Liver (tissue), 3 donors: ENCODE results near the gene SLC7A4.

ENCODE experiments used
- EGR1 ChIP-seq, 2 donors: IDR thresholded peaks; 2 replicates each; pipeline ENCODE4 v1.6.1; 2016 to 2018; ENCODE audit warnings: antibody characterized with exemption in 2 of 2, low read depth in 2 of 2
- FOXA1 ChIP-seq: IDR thresholded peaks from 2 replicates; pipeline ENCODE4 v1.6.1; 2016; ENCODE audit warnings: antibody characterized with exemption
- GABPA ChIP-seq, 2 donors: IDR thresholded peaks in 1 of 2; conservative IDR thresholded peaks in 1 of 2; 2 replicates each; pipeline ENCODE4 v1.6.1; 2016; ENCODE audit warnings: antibody characterized with exemption in 2 of 2, mild to moderate bottlenecking in 1 of 2, moderate library complexity in 1 of 2
- HNF4G ChIP-seq: IDR thresholded peaks from 2 replicates; pipeline ENCODE4 v1.6.1; 2016; ENCODE audit warnings: antibody characterized with exemption
- JUND ChIP-seq, 2 donors: IDR thresholded peaks; 2 replicates each; pipeline ENCODE4 v1.6.1; 2016; ENCODE audit warnings: antibody characterized with exemption in 2 of 2
- RAD21 ChIP-seq, 2 donors: IDR thresholded peaks; 2 replicates each; pipeline ENCODE4 v1.6.1; 2016; ENCODE audit warnings: antibody characterized with exemption in 2 of 2, mild to moderate bottlenecking in 2 of 2
- RXRA ChIP-seq, 2 donors: IDR thresholded peaks; 2 replicates each; pipeline ENCODE4 v1.6.1; 2017 to 2018; ENCODE audit warnings: antibody characterized with exemption in 2 of 2, mild to moderate bottlenecking in 1 of 2
- SP1 ChIP-seq: IDR thresholded peaks from 2 replicates; pipeline ENCODE4 v1.6.1; 2018; ENCODE audit warnings: antibody characterized with exemption, mild to moderate bottlenecking
- TAF1 ChIP-seq: conservative IDR thresholded peaks from 2 replicates; pipeline ENCODE4 v1.6.1; 2016; ENCODE audit warnings: antibody characterized with exemption, mild to moderate bottlenecking
- YY1 ChIP-seq: IDR thresholded peaks from 2 replicates; pipeline ENCODE4 v1.6.1; 2016; ENCODE audit warnings: antibody characterized with exemption, mild to moderate bottlenecking
- TF ChIP-seq, protein P1 (sequence below): fragments of 150-350 bp; IDR thresholded peaks from 2 replicates; pipeline ENCODE4 v1.5.1; 2017; ENCODE audit warnings: improper control_type of control experiment, low read depth, low read length; ENCODE audit not compliant: missing input control
- TF ChIP-seq, protein P2 (sequence below): IDR thresholded peaks from 2 replicates; pipeline ENCODE4 v1.6.1; 2016; ENCODE audit warnings: antibody characterized with exemption, mild to moderate bottlenecking
- TF ChIP-seq, protein P3 (sequence below): IDR thresholded peaks from 2 replicates; pipeline ENCODE4 v1.6.1; 2016; ENCODE audit warnings: antibody characterized with exemption
- TF ChIP-seq, protein P4 (sequence below): IDR thresholded peaks from 2 replicates; pipeline ENCODE4 v1.6.1; 2016; ENCODE audit warnings: antibody characterized with exemption
- donor health status: healthy.
- donor health status: healthy.

DNA sequence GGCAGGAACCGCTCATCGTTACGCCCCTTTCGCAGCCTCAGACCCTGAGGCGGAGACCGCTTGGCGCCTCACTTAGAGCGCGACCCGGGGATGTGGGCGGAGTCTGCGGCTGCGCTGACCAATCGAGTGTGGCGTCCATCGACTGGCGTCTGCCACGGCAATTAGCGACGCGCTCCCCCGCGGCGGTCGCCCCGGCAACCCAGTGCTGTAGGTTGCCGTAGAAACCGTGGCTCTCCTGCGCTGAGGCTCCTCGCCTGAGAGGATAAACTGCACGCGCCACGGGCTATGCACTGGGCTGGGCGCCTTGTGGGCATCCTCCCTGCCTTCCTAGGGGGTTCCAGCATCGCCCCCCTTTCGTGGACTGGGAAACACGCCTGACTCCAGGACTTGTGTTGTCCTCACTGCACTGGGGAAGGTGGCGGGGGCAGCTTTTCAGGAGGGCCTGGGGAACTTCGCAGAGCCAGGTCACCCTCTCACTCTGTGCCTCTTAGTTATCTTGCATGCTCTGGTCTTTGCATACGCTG, 18.1 kb downstream of the SLC7A4 start:
- TF ChIP-seq, protein P1, sequence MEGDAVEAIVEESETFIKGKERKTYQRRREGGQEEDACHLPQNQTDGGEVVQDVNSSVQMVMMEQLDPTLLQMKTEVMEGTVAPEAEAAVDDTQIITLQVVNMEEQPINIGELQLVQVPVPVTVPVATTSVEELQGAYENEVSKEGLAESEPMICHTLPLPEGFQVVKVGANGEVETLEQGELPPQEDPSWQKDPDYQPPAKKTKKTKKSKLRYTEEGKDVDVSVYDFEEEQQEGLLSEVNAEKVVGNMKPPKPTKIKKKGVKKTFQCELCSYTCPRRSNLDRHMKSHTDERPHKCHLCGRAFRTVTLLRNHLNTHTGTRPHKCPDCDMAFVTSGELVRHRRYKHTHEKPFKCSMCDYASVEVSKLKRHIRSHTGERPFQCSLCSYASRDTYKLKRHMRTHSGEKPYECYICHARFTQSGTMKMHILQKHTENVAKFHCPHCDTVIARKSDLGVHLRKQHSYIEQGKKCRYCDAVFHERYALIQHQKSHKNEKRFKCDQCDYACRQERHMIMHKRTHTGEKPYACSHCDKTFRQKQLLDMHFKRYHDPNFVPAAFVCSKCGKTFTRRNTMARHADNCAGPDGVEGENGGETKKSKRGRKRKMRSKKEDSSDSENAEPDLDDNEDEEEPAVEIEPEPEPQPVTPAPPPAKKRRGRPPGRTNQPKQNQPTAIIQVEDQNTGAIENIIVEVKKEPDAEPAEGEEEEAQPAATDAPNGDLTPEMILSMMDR = no peak
- TF ChIP-seq SP1 = peak; percentile 44
- TF ChIP-seq, protein P2, sequence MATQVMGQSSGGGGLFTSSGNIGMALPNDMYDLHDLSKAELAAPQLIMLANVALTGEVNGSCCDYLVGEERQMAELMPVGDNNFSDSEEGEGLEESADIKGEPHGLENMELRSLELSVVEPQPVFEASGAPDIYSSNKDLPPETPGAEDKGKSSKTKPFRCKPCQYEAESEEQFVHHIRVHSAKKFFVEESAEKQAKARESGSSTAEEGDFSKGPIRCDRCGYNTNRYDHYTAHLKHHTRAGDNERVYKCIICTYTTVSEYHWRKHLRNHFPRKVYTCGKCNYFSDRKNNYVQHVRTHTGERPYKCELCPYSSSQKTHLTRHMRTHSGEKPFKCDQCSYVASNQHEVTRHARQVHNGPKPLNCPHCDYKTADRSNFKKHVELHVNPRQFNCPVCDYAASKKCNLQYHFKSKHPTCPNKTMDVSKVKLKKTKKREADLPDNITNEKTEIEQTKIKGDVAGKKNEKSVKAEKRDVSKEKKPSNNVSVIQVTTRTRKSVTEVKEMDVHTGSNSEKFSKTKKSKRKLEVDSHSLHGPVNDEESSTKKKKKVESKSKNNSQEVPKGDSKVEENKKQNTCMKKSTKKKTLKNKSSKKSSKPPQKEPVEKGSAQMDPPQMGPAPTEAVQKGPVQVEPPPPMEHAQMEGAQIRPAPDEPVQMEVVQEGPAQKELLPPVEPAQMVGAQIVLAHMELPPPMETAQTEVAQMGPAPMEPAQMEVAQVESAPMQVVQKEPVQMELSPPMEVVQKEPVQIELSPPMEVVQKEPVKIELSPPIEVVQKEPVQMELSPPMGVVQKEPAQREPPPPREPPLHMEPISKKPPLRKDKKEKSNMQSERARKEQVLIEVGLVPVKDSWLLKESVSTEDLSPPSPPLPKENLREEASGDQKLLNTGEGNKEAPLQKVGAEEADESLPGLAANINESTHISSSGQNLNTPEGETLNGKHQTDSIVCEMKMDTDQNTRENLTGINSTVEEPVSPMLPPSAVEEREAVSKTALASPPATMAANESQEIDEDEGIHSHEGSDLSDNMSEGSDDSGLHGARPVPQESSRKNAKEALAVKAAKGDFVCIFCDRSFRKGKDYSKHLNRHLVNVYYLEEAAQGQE = no peak
- no peak for TF ChIP-seq EGR1 (IDR thresholded peaks at IDR 0.05; ENCODE audit: low read depth in 2 of 2)
- no peak for TF ChIP-seq JUND (IDR thresholded peaks at IDR 0.05)
- TF ChIP-seq FOXA1 = no peak
- TF ChIP-seq YY1 = no peak
- TF ChIP-seq, protein P3, sequence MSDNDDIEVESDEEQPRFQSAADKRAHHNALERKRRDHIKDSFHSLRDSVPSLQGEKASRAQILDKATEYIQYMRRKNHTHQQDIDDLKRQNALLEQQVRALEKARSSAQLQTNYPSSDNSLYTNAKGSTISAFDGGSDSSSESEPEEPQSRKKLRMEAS = no peak
- TF ChIP-seq TAF1 = no peak
- TF ChIP-seq GABPA (IDR thresholded peaks at IDR 0.05 in 1 of 2, conservative IDR thresholded peaks at IDR 0.05 in 1 of 2) = no peak
- no peak for TF ChIP-seq RXRA (IDR thresholded peaks at IDR 0.05)
- TF ChIP-seq HNF4G = no peak
- TF ChIP-seq, protein P4, sequence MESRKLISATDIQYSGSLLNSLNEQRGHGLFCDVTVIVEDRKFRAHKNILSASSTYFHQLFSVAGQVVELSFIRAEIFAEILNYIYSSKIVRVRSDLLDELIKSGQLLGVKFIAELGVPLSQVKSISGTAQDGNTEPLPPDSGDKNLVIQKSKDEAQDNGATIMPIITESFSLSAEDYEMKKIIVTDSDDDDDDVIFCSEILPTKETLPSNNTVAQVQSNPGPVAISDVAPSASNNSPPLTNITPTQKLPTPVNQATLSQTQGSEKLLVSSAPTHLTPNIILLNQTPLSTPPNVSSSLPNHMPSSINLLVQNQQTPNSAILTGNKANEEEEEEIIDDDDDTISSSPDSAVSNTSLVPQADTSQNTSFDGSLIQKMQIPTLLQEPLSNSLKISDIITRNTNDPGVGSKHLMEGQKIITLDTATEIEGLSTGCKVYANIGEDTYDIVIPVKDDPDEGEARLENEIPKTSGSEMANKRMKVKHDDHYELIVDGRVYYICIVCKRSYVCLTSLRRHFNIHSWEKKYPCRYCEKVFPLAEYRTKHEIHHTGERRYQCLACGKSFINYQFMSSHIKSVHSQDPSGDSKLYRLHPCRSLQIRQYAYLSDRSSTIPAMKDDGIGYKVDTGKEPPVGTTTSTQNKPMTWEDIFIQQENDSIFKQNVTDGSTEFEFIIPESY = no peak
- no peak for TF ChIP-seq RAD21 (IDR thresholded peaks at IDR 0.05)
